Ovary (tissue), 3 donors: ENCODE data around the gene TOR1AIP2.

ENCODE experiments used
- POLR2A ChIP-seq: fragments of 450-650 bp; IDR thresholded peaks from one replicate; pipeline ENCODE4 v1.6.1; 2017; ENCODE audit warnings: antibody characterized with exemption, mild to moderate bottlenecking, moderate library complexity
- TF ChIP-seq, protein P1 (sequence below), 3 donors: fragments of 450-650 bp in 2 of 3; fragments of 200-600 bp in 1 of 3; IDR thresholded peaks; one replicate each; pipeline versions ENCODE4 v1.5.1 to v1.8.0; 2016 to 2022; ENCODE audit warnings: antibody characterized with exemption in 3 of 3, mild to moderate bottlenecking in 1 of 3
- donor health status: DM: no; HTN: no; CAD: no.

- TF ChIP-seq, protein P1, sequence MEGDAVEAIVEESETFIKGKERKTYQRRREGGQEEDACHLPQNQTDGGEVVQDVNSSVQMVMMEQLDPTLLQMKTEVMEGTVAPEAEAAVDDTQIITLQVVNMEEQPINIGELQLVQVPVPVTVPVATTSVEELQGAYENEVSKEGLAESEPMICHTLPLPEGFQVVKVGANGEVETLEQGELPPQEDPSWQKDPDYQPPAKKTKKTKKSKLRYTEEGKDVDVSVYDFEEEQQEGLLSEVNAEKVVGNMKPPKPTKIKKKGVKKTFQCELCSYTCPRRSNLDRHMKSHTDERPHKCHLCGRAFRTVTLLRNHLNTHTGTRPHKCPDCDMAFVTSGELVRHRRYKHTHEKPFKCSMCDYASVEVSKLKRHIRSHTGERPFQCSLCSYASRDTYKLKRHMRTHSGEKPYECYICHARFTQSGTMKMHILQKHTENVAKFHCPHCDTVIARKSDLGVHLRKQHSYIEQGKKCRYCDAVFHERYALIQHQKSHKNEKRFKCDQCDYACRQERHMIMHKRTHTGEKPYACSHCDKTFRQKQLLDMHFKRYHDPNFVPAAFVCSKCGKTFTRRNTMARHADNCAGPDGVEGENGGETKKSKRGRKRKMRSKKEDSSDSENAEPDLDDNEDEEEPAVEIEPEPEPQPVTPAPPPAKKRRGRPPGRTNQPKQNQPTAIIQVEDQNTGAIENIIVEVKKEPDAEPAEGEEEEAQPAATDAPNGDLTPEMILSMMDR (IDR thresholded peaks at IDR 0.05) = no peak
- TF ChIP-seq POLR2A = no peak
Observed at GRCh38 chr1:179848233-179848632, 29.4 kb downstream of the TOR1AIP2 start.
